Activated naive CD4-positive, alpha-beta T cell treated with anti-CD3 and anti-CD28 coated beads for 36 hours (primary cell): ENCODE results near the gene MAD1L1. TPM values are rescaled to one million over a fixed set of nuclear protein-coding genes. Genes with fewer than 3 reads are reported as not detected.

Experiments
- CTCF ChIA-PET: fragments of 350-600 bp; sonication (Branson Sonifier 250); formaldehyde crosslinking; loops from one replicate; lab custom pipeline; 2021; ENCODE audit warnings: antibody characterized with exemption; lab: Charles Lee
- DNase-seq: peaks from one replicate; pipeline ENCODE4 v3.0.0-alpha.2; 2020
- H3K27ac Mint-ChIP-seq: one replicate; pipeline ENCODE4 v1.8.0; 2021; ENCODE audit warnings: mild to moderate bottlenecking, mixed read lengths
- H3K27me3 Mint-ChIP-seq: one replicate; pipeline ENCODE4 v1.8.0; 2021; ENCODE audit warnings: low read depth, mixed read lengths
- H3K36me3 Mint-ChIP-seq: one replicate; pipeline ENCODE4 v1.8.0; 2021; ENCODE audit warnings: low read depth, mixed read lengths
- H3K4me1 Mint-ChIP-seq: one replicate; pipeline ENCODE4 v1.8.0; 2021; ENCODE audit warnings: low read depth, mixed read lengths
- H3K4me3 Mint-ChIP-seq: one replicate; pipeline ENCODE4 v1.8.0; 2021; ENCODE audit warnings: mild to moderate bottlenecking, moderate library complexity, mixed read lengths
- H3K9me3 Mint-ChIP-seq: one replicate; pipeline ENCODE4 v1.8.0; 2021; ENCODE audit warnings: mixed read lengths
- intact Hi-C: fragments of 100-400 bp; cut with micrococcal nuclease; formaldehyde crosslinking; loops from one replicate; pipeline ENCODE4 v1.15.1; 2023
- total RNA-seq, 2 experiments: library from RNA; stranded (reverse); gene quantifications; one replicate each; pipeline ENCODE4 v1.2.3, GENCODE V29; 2021

MAD1L1 gene
- total RNA-seq, 2 experiments from 2014 or later: 37.5 to 40.2 TPM

- Mint-ChIP-seq H3K27ac (peak overlapping the region; percentile 61), H3K4me1 (peaks cover 28% of the 10 kb centered on the region), H3K36me3 (peaks cover 7% of the 10 kb centered on the region), H3K9me3 (peaks cover 8% of the 10 kb centered on the region), H3K27me3 (no peaks in the 10 kb centered on the region), H3K4me3 (peak overlapping the region; percentile 24)
- CTCF ChIA-PET: interaction anchor here (1.0 kb wide), 1 partner anchor 64 kb away, joined by 4 read pairs; no protein-coding TSS in a partner anchor
- peak; percentile 58 for DNase-seq
- intact Hi-C loops: loop anchor here (2.0 to 5.0 kb wide), 2 partner anchors 19 to 78 kb away; no protein-coding TSS in a partner anchor
Measured at GRCh38 chr7:2019711-2020511, 212.8 kb downstream of the MAD1L1 start.

DNA sequence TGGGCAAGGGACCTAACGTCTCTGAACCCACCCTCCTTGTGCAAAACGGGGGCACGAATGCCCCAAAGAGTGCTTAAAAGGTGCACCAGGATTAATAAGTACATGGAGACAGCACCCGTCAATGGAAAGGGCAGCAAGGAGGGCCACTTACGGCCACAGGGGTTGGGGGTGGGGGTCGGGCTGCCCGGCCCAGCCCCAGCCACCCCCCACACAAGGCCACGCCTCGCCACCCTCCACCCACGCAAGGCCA, 213.4 kb downstream of the MAD1L1 start:
- peaks cover 2% of the 10 kb centered on the region for H3K36me3 Mint-ChIP-seq
- no peak for DNase-seq
- intact Hi-C loops: loop anchor here (2.0 to 5.0 kb wide), 2 partner anchors 19 to 77 kb away; no protein-coding TSS in a partner anchor
- H3K27me3 Mint-ChIP-seq: no peaks in the 10 kb centered on the region
- CTCF ChIA-PET: no interaction called here
- peaks cover 4% of the 10 kb centered on the region for H3K9me3 Mint-ChIP-seq
- no peak overlapping the region for H3K27ac Mint-ChIP-seq
- peaks cover 26% of the 10 kb centered on the region for H3K4me1 Mint-ChIP-seq
- no peak overlapping the region for H3K4me3 Mint-ChIP-seq

DNA sequence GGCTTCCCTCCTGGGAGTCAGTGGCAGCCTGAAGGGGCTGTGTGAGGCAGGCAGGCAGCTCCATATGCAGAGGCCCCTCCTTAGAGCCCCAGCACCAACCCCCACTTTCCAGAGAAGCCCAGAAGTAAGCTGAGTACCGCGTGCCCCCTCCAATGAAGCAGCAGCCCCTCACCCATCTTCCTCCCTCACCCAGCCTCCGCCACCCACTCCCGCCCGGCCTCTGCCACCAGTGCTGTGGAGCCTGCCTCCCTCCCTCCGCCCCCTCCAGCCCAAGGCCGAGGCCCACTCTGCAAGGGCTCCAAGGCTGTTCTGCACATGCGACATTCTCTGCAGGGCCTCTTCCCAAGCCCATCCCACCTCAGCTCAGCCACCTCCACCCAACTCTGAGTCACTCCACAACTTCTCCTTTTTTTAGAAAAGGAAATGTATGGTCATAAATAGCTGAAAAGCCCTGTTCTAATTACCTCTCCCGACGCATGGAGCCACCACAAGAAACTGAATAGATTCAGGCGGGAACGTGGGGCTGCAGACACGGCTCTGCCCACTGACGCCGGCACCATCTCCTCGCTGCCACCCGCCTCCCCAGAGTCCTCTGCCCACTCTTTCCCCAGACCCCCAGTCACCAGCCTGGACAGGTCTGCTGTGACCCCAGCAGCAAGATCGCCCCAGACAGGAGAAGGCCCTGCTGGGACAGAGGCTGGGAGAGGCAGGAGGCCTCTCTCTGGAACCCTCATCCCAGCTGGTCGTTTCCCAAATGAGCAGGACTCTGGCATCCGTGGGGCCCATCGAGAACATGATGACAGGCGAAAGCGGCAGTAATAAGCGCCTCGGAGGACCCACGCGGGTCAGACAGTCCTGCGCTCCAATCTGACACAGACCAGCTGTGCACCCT, 213.9 kb downstream of the MAD1L1 start:
- Mint-ChIP-seq H3K36me3 (peaks cover 2% of the 10 kb centered on the region), H3K9me3 (no peaks in the 10 kb centered on the region), H3K27me3 (no peaks in the 10 kb centered on the region), H3K27ac (no peak overlapping the region), H3K4me1 (peaks cover 22% of the 10 kb centered on the region), H3K4me3 (no peak overlapping the region)
- DNase-seq: no peak
- intact Hi-C loops: loop anchor here (2.0 to 5.0 kb wide), 2 partner anchors 20 to 77 kb away; no protein-coding TSS in a partner anchor
- CTCF ChIA-PET: interaction anchor here (0.6 kb wide), 2 partner anchors 10 to 236 kb away, joined by 3 to 4 read pairs; no protein-coding TSS in a partner anchor

GRCh38 chr7:2017914-2018568, 214.7 kb downstream of the MAD1L1 start:
- Mint-ChIP-seq H3K4me3 (no peak overlapping the region), H3K27ac (no peak overlapping the region), H3K9me3 (no peaks in the 10 kb centered on the region), H3K36me3 (peaks cover 2% of the 10 kb centered on the region), H3K4me1 (peaks cover 22% of the 10 kb centered on the region), H3K27me3 (no peaks in the 10 kb centered on the region)
- DNase-seq: no peak
- CTCF ChIA-PET: interaction anchor here (0.6 kb wide), 2 partner anchors 9 to 235 kb away, joined by 3 to 4 read pairs; no protein-coding TSS in a partner anchor
- intact Hi-C loops: loop anchor here (2.0 to 5.0 kb wide), 2 partner anchors 21 to 76 kb away; no protein-coding TSS in a partner anchor

- intact Hi-C loops: loop anchor here (5.0 kb wide), 1 partner anchor 75 kb away; no protein-coding TSS in a partner anchor
- no peaks in the 10 kb centered on the region for H3K9me3 Mint-ChIP-seq
- peaks cover 2% of the 10 kb centered on the region for H3K36me3 Mint-ChIP-seq
- DNase-seq: no peak
- no peak overlapping the region for H3K4me3 Mint-ChIP-seq
- H3K27ac Mint-ChIP-seq: no peak overlapping the region
- H3K27me3 Mint-ChIP-seq: no peaks in the 10 kb centered on the region
- H3K4me1 Mint-ChIP-seq: peaks cover 22% of the 10 kb centered on the region
- CTCF ChIA-PET: no interaction called here
Measured at GRCh38 chr7:2017481-2017891, 215.3 kb downstream of the MAD1L1 start.

GRCh38 chr7:2016761-2017480, 215.8 kb downstream of the MAD1L1 start:
- no peak overlapping the region for H3K4me3 Mint-ChIP-seq
- intact Hi-C loops: loop anchor here (5.0 kb wide), 1 partner anchor 75 kb away; no protein-coding TSS in a partner anchor
- H3K36me3 Mint-ChIP-seq: peaks cover 2% of the 10 kb centered on the region
- H3K27ac Mint-ChIP-seq: no peak overlapping the region
- H3K27me3 Mint-ChIP-seq: no peaks in the 10 kb centered on the region
- CTCF ChIA-PET: no interaction called here
- no peak for DNase-seq
- no peaks in the 10 kb centered on the region for H3K9me3 Mint-ChIP-seq
- H3K4me1 Mint-ChIP-seq: peaks cover 22% of the 10 kb centered on the region

- no peak overlapping the region for H3K27ac Mint-ChIP-seq
- no peak for DNase-seq
- peaks cover 2% of the 10 kb centered on the region for H3K36me3 Mint-ChIP-seq
- H3K9me3 Mint-ChIP-seq: no peaks in the 10 kb centered on the region
- no peak overlapping the region for H3K4me3 Mint-ChIP-seq
- intact Hi-C loops: loop anchor here (5.0 kb wide), 1 partner anchor 74 kb away; no protein-coding TSS in a partner anchor
- H3K27me3 Mint-ChIP-seq: no peaks in the 10 kb centered on the region
- H3K4me1 Mint-ChIP-seq: peaks cover 22% of the 10 kb centered on the region
- CTCF ChIA-PET: no interaction called here
Measured at GRCh38 chr7:2016021-2016631, 216.6 kb downstream of the MAD1L1 start.

DNA sequence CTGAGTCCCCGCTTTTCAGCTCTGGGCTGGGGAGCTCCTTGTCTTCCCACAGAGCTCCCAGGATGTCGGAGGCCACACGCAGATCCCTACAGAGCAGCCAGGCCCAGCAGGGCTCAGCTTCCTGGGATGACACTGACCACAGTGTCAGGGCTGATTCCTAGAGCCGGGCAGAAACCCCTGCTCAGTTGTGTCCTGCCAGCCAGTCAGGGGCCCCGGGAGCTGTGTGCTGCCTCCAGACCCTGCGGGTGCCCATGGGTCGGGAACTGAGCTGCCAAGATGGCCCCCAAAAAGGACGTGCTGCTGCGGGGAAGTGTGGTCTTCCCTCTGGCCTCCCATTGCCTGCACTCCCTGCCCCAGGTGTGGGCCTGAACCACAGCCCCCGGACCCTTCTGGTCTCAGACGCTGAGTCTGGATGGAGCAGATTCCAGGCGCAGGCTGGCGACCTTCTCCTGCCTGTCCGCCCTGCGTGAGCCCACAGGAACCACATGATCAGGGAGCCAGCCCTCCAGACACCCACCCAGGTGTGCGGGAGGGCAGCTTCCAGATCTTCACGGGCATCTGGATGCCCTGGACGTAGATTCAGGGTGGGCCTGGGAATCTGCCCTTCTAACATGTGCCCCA, 217.4 kb downstream of the MAD1L1 start:
- intact Hi-C loops: loop anchor here (5.0 kb wide), 1 partner anchor 73 kb away; no protein-coding TSS in a partner anchor
- Mint-ChIP-seq H3K4me1 (peaks cover 14% of the 10 kb centered on the region), H3K9me3 (no peaks in the 10 kb centered on the region), H3K27ac (no peak overlapping the region), H3K4me3 (no peak overlapping the region), H3K27me3 (no peaks in the 10 kb centered on the region), H3K36me3 (peaks cover 2% of the 10 kb centered on the region)
- no peak for DNase-seq
- CTCF ChIA-PET: no interaction called here

- H3K9me3 Mint-ChIP-seq: no peaks in the 10 kb centered on the region
- no peak overlapping the region for H3K4me3 Mint-ChIP-seq
- intact Hi-C loops: loop anchor here (5.0 kb wide), 1 partner anchor 72 kb away; no protein-coding TSS in a partner anchor
- CTCF ChIA-PET: no interaction called here
- H3K4me1 Mint-ChIP-seq: peaks cover 8% of the 10 kb centered on the region
- no peak overlapping the region for H3K27ac Mint-ChIP-seq
- DNase-seq: no peak
- H3K27me3 Mint-ChIP-seq: no peaks in the 10 kb centered on the region
- H3K36me3 Mint-ChIP-seq: peaks cover 2% of the 10 kb centered on the region
Measured at GRCh38 chr7:2014391-2015241, 218.1 kb downstream of the MAD1L1 start.
